ENCODE results near the gene ZNF428. TPM values are rescaled to one million over a fixed set of nuclear protein-coding genes. Genes with fewer than 3 reads are reported as not detected.
"Not testable (repeated sequence)": the region's sequence is repeated elsewhere in the genome, so short reads cannot be mapped to it uniquely, and the experiment has no call there.

ZNF428 gene
- total RNA-seq, 1 donor from 2014 or later = 22.9 TPM

DNA sequence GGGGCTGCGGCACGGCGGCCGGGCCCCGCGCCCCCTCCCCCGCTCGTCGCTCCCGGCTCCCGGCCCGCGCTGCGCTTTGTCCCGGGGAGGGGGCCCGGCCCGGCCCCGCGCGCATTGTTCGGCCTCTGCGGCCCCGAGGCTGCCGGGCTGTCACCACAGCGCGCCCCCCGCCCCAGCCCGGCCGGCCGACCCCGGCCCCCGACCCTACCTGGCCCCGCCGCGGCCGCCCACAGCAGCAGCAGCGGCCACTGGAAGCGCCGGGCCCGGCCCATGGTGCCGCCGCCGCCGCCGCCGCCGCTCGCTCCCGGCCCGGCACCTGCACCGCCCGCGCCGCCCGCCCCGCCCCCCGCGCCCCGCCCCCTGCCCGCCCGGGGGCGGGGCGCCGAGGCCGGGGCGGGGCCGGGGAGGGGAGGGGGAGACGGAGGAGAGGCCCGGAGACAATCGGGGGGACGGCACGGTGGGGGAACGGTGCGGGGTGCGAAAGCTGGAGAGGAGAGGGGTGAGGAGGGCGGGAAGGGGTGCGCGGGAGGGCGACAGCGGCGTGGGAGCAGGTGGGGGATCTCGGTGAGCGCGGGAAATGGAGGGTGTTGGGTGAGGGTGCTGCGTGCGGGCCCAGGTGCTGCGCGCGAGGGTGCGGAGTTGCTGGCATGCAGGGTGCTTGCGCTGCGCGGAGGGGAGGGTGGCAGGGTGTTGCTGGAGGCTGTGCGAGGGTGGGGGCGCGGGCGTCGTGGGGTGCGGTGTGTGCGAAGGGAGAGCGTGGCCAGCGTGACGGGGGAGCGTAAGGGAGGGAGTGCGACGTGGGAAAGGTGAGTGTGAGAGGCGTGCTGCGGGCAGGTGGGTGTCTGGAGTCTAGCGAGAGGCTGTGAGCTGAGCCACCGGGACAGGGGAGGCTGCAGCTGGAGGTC is 20.3 kb upstream of the ZNF428 start, which contains the start of gene CADM4:
TSS of gene CADM4 (minus strand) at position 332 of the 905 bp plus-strand sequence. CDS start at position 272, 60 bp downstream.
- peak; percentile 45 for DNase-seq

DNA sequence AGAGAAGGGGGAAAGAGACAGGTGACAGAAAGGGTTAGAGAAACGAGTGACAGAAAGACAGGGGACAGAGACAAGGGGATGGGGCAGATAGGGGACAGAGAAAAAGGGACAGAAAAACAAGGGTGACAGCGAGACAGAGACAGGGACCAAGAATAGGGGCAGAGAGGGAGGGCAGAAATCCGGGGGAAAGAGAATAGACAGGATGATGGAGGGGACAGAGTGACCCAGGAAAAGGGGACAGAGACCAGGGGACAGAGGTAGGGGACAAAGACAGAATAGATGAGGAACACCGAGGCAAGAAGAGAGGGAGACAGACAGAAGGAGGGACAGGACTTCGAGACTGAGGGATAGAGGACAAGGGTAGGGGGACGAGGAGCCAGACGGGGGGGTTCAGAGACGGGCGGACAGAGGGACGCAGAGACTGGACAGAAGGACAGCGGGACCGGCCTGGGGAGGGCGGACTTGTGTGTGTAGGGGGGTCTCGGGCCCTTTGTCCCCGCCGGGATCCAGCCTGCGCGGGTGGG is 19.6 kb upstream of the ZNF428 start:
- no peak for DNase-seq

DNA sequence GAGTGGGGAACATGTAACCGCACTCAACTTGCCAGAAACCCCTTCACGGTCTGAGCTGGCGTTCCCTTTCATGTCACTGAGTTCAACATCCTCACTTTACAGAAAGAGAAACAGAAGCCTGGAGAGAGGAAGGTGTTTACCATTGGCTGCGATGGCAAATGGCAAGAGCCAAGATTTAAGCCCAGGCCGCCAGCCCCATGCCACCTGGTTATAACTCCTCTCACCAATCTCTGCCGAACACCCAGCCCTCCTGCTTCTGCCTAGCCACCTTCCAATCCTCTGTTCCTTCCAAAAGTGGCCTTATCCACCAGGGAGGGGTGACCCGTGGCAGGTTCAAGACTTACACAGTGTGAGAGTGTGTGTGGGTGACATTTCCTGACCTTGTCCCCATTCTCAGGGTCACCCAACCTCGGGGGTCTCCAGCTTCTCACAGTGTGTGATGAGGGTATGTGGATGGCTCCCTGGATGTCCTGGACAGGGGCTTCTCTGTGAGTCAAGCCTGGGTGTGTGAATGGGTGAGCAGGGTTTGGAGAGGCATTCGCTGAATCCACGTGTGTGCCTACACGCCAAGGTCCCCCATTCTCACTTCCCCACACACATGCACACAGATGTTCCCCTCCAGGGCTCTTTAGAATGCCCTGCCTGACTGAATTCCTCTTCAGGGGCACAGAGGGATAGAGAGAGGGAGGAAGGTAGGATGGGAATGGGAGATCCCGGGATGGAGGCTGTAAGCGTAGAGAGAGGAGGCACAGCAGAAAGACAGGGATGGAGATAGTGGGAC is 19.0 kb upstream of the ZNF428 start:
- no peak for DNase-seq

DNA sequence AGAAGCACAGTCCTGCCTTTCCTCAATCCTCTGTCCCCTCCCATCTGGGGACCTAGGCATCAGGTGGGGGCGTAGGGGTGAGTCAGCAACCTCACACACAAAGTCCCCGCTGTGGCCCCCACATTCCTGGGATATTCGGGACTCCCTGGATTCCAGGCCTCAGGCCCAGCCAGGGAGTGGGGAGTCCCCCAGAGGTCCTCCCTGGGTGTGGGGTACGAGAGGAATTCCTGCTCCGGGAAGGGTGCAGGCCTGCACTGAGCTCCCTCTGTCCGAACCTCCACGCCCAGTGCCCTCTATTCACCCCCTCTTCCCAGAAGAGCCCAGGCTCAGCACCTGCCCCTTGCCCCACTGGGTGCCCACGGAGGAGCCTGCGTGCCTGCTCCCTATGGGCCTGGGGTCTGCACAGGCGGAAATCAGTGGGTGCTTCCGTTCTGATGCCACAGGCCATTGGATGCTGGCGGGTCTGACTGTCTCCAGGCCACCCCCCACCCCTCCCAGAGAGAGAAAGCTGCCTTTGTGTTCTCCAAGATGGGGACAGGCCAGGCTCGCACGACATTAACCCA is 16.8 kb upstream of the ZNF428 start:
- no peak for DNase-seq

DNA sequence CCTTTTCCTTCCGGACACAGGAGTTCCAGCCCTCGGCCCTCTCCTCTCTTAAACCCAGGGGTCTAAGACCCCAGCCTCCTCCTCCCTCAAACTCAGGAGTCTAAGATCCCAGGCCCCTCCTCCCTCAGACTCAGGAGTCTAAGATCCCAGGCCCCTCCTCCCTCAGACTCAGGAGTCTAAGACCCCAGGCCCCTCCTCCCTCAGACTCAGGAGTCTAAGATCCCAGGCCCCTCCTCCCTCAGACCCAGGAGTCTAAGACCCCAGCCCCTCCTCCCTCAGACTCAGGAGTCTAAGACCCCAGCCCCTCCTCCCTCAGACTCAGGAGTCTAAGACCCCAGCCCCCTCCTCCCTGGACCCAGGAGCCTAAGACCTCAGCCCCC is 16.1 kb upstream of the ZNF428 start:
- DNase-seq = not testable (repeated sequence)

DNA sequence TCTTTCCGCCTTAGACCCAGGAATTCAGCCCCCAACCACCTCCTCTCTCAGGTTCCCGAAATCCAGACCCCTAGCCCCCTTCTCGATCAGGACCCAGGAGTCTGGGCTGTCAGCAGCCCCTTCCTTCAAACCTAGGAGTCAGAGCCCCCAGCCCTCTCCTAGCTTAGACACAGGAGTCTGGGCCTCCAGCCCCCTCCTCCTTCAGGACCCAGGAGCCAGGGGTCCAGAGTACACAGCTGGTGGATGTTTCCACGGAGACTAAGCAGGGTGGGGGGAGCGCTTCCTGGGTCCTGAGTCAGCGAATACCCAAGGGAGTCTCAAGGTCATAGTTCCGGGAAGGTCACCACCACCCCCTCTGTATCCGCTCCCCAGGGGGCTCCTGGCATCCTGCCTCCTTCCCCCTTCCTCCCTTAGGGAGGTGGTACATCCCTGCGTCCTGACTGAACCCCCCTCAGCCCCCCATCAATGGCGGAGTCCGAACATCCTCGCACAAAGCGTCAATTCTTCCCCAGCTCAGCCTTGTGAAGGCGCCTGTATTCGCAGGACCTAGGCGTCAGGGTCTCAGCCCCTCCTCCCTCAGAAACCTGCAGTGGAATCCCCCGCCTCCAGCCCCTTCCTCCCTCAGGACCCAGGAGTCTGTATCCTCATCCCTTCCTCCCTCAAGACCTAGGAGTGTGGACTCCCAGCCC is 15.6 kb upstream of the ZNF428 start:
- peak; percentile 56 for DNase-seq

DNA sequence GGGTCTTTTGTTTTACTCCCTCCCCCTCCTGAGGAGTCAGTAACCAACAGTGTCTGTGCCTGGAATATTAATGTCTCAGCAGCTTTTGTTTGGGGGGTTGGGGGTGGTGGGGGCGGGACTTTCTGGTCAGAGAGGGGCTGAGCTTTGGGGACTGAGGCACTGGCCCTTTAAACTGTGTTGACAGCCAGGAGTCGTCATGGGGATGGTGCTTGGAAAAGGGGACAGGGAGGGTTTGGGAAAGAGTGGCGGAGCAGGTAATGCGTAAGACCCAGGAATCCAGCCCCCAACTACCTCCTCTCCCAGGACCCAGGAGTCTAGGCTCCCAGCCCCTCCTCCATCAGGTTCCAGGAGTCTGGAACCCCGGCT is 15.1 kb upstream of the ZNF428 start:
- peak; percentile 52 for DNase-seq

DNA sequence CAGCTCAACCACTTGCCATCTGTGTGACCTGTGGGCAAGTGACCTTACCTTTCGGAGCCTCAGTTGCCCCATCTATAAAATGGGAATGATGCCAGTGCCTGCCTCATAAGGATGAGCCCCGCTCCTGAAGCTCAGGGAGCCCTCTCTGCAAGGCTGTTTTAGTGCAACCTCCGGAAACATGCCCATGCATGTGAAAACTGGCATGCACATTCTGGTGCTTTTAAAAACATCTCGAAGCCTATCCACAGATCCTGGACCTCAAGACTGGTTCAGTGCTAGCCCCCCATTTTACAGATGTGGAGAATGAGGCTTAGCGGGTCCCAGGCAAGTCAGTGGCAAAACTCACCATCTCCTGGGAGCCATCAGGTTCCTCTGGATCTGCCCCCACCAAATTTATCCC is 14.6 kb upstream of the ZNF428 start:
- DNase-seq = no peak

DNA sequence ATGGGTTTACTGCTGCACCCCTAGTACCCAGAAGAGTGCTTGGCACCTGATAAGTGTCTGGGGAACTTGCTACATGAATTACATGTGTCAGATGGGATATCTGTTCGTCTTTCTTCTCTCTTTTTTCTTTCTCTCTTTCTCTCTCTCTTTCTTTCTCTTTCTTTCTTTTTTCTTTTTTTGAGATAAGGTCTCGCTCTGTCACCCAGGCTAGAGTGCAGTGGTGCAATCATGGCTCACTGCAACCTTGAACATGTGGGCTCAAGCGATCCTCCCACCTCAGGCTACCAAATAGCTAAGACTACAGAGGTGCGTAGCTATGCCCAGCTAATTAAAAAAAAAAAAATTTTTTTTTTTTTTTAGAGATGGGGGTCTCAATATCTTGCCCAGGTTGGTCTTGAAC is 14.1 kb upstream of the ZNF428 start:
- no peak for DNase-seq

DNA sequence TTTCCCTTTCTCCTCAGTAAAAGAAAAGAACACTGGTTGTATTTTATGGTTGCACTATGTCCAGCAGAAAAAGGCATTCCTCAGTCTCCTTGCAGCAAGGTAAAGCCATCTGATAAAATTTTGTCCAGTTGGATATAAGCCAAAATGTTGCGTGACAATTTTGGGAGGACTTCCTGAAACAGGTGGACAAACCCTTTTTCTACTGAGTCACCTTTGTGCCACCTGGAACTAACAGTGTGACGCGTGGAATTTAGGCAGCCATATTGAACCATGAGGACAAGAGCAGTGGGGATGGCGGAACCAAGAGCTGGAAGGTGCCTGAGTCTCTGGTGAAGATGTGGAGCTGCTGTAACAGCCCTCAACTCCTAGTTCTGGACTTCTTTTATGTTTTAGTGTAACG is 12.1 kb upstream of the ZNF428 start:
- DNase-seq = no peak

DNA sequence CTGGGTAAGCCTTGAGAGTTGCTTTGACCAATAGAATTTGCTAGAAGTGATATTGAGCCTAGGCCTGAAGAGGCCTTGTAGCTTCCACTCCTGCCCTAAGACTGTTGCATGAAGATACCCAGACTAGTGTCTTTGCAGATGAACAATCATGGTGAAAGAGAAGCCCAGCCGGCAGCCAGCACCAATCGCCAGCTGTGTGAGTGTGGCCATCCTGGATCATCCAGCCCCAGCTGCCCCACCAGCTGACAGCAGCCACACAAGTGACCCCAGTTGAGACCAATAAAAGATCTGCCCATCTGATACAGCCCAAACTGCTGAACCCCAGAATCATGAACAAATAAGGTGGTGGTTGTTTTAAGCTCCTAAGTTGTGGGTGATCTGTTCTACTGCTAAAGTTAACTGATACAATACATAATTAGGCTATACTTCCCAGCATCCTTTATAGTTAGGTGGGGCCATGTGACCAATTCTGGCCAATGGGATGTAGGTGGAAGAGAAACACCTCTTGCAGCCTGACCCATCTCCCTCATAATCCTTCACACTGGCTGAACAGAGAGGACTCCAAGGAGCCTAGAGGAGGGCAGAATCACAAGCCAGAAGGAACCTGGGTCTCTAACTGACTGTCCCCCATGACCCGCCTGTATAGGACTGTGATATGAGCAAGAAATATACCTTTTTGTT is 9.4 kb upstream of the ZNF428 start:
- no peak for DNase-seq

DNA sequence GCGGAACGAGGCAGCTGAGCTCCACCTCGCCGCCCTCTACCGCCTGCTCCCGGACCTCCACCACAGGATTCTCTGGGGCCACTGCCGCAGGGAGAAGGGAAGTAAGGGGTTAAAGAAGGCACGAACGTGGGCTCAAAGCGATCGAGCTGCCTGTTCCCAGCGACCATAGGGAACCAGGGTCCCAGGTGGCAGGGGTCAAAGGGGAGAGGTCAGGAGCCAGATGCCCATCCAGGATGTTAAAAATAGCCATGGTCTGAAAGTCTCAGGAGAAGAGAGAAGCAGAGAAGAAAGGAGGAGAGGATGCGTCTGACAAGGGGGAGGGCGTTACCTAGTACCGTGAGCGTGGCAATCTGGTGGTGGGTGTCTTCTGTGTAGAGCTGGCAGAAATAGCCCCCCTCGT is 7.4 kb upstream of the ZNF428 start:
- no peak for DNase-seq

DNA sequence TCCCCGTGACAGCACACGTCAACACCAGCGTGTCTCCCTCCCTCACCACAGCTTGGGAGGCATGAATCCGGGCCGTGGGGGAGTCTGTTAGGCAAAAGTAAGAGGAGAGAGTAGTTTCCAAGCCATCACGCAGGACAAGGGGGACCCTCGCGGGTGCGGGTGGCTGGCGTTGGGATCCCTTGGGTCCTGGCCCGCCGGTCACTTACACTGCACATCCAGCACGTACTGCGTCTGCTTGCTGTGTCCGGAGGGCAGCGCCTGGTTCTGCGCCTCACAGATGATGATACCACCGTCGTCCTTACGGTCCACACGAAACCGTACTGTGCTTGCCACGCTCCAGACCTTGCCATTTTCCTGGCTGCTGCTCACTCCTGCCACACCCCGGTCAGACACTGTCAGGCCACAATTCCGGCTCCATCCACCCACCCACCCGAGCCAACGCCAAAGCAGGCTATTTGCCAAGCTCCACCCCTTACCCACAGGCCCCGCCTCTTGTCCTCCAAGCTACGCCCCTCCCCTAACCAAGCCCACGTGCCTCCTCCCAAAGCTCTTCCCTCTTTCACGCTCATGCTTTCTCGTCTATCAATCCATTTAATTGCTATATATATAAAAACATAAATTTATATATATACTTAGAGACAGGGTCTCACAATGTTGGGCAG is 6.6 kb upstream of the ZNF428 start:
- DNase-seq = no peak

DNA sequence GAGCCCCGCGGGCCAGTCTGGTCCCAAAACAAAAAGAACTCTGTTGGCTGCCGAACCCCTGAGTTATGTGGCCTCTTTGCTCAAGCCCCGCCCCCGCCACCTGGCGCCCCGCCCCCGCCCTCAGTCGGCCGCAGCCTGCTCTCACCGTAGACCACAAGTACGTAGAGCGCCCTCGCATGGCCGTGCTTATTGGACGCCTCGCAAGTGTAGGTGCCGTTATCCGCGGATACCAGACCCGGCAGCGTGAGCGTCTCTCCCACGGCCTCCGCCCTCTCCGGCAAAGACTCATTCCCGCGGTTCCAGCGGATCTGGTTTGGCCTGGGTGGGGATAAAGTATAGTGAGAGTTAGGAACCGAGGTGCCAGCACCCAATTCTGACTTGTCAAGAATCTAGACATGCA is 5.5 kb upstream of the ZNF428 start:
- peak; percentile 44 for DNase-seq

DNA sequence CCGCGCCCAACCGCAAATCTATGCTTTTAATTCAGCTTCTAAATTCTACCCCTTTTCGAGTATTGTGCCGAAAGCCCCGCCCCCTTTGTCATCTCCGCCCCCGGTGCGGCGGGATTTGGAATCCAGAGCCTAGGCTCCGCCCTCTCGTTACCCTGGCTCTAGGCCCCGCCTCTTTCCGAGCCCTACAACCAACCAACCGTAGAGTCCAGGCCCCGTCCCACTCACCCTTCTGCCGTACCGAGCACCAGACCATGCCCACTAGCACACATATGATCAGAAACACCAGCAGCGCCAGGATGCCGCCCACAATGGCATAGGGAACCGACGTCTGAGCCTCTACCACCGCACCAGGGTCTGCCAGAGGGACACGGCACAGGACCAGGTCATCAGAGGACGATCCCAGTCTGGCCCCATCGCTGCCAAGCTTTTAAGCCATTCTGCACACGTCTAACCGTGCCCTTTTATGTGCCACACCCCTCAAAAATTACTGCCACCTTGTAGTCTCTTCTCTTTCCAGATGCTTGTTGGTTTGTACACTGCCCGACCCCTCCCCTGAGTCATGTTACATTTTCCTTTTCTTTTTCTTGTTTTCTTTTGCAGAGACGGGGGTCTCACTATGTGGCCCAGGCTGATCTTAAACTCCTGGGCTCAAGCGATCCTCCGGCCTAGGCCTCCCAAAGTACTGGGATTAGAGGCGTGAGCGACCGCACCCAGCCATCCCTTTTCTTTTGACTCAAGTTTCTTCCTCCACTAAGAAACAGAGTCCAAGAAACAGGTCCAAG is 4.7 kb upstream of the ZNF428 start:
- DNase-seq = no peak

DNA sequence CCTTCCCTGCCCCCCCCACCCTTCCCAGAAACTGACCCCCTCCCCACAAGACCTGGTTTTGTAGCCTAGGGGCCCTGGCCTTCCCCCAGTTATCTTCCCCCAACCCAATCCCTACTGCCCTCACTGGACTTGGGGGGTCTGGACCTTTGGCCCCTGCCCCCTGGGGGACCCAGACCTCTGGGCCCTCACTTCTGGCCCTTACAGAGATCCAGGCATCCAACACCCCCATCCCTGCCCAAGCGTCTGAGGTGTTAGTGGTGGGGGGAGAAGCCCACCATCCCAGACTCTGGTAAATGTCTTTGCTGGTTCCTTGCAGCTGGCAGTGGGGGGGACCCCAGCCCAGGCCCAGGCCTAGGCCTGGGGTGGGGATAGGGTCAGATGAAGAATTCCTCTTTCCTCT is 3.5 kb upstream of the ZNF428 start:
- no peak for DNase-seq

DNA sequence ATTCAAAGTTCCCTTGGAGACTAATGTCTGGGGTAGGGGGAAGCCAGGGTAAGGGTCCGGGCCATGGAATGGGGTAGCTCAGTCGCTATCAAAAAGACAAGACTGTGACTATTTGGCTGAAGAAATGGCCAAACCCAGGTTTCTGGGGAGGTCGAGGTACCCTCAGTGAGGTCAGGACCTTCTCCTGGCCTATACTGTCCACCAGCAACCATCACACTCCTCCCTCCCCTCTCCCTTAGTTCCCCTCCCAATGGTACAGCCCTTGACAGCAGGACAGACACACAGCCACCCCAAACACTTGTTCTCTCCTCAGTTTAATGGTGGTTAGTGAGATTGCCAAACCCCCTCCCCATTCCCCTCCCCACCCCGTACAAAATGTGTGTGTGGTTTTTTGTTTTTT is 2.6 kb upstream of the ZNF428 start:
- DNase-seq = no peak

DNA sequence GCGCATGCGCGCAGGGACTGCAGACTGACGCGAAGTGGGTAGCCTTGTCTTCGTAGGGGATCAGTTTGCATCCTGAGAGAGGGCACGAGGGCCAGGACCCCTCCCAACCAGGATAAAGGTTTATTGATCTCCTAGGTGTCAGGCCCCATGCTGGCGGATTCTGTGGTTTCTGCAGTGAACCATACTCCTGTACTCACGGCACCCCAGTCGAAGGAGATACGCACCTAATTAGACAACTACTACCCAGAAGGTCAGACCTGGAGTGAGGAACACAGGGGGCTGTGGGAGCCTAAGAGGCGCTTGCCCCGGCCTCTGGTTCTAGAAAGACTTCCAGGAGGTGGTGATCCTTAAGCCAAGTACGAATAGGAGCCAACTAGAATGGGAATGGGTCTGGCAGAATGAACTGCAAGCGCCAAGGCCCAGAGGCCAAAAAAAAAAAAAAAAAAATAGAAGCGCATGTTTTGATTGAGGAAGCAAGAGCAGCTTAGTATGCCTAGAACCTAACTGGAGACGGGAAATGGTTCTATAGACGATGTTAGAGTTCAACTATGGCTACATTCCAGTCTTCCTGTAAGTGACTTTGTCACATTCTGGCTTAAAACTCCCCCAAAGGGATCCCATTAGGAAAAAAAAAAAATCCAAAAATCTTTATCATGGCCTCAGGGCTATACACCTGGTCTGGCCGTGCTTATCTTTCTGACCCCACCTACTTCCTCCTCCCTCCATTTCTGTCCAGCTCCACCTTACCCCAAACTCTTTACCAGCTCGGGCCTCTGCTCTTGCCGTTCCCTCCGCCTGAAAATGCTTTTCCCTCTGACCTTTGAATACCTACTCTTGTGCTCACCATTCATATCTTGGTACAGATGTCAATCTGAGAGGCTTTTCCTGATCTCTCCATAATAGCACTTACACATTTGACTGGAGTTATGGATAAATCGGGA is 902 bp upstream of the ZNF428 start:
- DNase-seq = no peak

DNA sequence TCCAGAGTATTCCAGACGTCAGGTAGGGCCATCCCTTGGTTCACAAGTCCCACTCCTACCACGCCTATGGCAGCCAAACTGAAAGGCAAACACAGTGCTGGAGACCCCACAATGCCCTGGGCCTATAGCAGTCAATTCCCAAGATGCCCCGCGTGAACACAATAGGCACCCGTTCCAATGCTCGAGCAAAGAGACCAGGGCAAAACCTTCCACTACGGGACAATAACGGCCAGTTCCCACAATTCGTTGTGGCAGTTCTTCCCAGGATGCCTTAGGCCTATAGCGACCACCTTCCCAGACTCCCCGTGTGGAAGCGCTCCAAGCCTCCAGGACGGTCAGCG is 538 bp downstream of the ZNF428 start:
- no peak for DNase-seq

All from tongue (tissue), 2 donors.